Nucleus accumbens (tissue), 56 donors: Measurements from ENCODE around the gene TMEM161A.
"Not testable (repeated sequence)": the region's sequence is repeated elsewhere in the genome, so short reads cannot be mapped to it uniquely, and the experiment has no call there.

Source experiments
- DNase-seq, 56 donors: peaks; one replicate each; lab custom pipeline; 2025; lab: John Stamatoyannopoulos, UW

The TMEM161A gene

DNA sequence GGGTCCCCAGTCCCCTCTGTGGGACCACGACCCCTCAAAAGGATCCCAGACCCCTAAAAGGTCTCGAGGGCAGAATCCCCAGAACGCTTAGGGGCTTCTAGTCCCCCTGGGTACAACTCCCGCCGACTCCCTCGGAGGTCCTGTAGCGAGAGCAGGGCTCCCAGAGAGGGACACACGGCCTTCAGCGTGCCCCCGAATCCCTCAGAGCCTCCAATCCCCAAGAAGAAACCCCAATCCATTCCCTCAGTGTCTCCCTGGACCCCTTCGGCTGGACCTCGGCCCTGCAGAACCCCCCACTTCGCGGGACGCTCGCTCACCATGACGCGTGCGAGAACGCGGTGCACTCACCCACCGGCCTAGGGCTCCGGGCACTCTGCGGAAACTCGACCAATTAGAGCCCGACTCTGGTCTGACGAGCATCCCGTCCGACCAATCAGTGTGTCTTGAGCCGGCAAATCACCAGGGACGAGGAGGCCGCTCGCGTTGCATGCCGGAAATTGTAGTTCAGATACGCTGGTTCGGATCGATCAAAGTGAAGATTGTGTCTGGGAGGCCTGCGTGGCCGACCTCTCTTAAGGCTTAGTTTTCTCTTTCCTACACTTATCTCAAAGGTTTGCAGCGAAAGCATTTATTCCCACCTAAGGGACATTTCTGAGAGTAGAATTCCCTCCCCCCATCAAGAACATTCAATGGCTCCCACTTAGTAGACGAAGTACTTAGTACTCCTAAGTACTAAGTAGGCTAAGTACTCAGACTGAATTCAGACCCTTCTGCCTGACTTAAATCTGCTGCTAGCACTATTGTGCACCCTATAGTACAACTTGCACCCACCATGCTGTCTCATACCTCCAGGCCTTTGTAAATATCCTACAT lies at the start of gene TMEM161A:
TSS of gene TMEM161A (minus strand) at position 370 of the 873 bp plus-strand sequence. CDS start at position 320, 50 bp downstream.
- DNase-seq = peak; percentile 66 to 98 (median 93)

GRCh38 chr19:19186742-19187141 lies 48.5 kb upstream of the TMEM161A start:
- no peak for DNase-seq

DNA sequence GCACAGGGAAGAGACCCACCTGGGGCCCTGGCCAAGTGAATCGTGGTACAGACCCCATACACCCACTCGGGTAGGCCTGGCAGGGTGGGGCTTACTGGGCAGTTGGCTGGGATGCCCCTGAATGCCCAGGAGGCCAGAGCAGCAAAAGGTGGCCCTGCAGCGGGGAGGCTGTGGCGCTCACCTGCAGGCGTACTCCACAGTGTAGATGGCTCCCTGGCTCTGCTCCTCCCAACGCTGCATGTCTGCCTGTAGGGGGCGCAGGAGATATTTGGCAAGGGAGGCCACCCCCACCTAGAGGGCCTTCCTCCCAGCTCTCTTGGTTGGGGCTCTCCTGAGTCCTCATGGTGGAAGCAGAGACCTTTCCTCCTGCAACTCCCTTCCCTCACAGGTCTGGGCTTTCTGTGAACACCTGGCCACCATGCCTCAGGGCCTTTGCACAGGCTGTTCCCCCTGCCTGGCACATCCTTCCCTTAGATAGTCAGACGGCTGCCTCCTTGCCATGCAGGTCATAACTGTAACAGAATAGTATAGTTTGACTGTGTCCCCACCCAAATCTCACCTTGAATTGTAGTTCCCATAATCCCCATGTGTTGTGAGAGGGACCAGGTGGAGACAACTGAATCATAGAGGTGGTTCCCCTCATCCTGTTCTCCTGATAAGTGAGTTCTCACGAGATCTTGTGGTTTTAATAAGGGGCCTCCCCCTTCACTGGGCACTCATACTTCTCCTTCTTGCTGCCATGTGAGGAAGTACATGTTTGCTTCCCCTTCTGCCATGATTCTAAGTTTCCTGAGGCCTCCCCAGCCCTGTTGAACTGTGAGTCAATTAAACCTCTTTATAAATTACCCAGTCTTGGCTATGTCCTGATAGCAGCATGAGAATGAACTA lies 47.8 kb upstream of the TMEM161A start:
- peak in 11 of 56 donors; percentile 1 to 35 (median 7) for DNase-seq

- DNase-seq = no peak
Measured at GRCh38 chr19:19181488-19181998, 43.3 kb upstream of the TMEM161A start.

DNA sequence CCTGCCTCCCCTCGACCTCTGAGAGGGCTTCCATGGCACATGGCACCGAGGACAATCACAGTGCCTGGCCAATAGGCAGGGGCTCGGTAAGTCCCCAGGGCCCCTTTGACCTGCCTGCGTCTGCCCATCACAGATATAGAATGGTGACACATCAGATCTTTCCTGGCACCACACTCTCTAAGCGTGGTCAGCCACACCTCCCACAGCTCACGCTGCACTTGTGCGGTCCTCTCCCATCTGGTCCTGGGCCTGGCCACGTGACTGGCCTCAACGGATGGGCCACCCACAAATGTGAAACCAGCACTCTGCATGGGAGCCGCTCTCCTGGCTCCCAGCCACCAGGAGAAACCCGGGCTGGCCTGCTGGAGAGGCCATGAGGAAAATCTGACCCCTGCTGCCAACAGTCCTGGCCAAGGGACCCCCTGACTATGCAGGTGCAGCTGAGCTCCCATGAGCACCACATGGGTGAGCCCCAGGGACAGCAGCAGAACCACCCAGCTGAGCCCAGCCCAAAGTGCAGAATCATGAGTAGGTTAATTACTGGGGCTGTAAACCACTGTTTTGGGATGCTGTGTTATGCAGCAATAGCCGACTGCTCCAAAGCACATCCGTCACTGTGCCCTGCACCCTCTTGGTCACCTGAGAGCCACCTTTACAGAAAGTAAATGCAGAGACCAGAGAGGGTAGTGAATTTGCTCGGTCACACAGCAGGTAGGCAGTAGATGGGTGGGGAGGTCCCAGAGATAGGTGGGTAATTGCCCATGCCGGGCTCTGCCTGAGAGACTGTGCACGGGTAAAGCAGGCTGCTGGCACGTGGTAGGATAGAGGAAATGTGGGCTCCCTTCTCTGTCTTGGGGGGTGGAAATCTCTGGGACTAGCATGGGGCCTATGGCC lies 41.5 kb upstream of the TMEM161A start:
- no peak for DNase-seq

GRCh38 chr19:19176950-19177349 lies 38.7 kb upstream of the TMEM161A start:
- no peak for DNase-seq

- DNase-seq = not testable (repeated sequence)
Measured at GRCh38 chr19:19173243-19173642, 35.0 kb upstream of the TMEM161A start.

DNA sequence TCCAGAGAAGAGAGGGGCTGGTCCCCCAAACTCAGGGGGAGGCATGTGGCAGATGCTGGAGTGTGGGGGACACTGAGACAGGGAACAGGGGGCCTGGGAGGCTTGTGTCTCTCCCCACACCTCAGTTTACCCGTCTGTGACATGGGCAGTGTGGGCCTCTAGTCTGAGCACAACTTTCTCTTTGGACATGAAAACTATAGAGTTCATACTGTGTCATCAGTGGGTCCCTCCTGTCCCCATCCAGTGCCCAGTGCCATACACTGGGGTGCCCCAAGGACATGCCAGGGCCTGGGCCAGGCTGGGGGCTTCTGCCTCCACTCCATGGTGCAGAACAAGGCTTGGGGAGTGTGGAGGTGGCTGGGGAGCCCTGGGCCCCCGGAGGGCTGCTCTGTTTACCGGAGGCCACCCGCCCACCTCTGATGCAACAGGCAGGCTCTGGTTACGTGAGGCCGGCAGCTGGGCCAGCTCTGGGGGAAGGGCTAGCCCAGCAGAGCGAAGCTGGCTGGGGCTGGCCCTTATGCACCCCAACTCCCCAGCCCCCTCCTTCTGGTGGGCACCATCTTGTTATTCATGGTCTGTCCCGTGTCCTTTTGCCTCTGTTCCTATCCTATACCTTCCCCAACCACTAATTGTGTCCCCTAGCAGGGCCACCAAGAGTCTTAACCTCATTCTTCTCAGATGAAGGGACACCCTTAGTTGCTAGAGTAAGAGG lies 33.7 kb upstream of the TMEM161A start:
- DNase-seq = no peak

DNA sequence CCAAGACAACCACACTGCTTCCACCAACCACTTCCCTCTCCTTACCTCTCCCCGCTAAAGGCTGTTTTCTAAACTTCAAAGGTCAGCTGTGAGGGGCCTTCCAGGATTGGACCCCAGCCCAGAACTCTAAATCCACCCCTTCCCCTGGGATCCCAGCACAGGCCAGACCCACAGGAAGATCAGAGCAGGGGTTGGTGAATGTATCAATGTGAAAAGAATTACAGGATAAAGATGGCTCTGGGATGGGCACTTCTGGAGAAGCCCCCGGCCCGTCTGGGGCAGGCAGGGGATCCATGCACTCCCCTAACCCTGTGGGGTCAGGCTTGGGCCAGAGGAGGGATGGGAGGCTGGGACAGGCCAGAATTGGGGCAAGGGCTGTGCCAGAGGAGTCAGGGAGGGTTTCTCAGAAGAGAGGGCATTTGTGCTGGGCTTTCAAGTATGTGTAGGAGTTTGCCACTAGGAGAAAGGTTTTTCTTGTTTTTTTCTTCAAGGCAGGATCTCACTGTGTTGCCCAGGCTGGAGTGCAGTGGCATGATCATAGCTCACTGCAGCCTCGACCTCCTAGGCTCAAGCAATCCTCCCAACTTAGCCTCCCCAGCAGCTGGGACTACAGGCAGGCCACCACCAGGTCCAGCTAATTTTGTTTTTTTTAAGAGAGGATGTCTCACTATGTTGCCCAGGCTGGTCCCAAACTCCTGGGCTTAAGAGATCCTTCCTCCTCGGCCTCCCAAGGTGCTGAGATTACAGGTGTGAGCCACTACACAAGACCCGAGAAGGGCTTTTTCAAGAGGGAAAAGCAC lies 32.8 kb upstream of the TMEM161A start:
- no peak for DNase-seq

DNA sequence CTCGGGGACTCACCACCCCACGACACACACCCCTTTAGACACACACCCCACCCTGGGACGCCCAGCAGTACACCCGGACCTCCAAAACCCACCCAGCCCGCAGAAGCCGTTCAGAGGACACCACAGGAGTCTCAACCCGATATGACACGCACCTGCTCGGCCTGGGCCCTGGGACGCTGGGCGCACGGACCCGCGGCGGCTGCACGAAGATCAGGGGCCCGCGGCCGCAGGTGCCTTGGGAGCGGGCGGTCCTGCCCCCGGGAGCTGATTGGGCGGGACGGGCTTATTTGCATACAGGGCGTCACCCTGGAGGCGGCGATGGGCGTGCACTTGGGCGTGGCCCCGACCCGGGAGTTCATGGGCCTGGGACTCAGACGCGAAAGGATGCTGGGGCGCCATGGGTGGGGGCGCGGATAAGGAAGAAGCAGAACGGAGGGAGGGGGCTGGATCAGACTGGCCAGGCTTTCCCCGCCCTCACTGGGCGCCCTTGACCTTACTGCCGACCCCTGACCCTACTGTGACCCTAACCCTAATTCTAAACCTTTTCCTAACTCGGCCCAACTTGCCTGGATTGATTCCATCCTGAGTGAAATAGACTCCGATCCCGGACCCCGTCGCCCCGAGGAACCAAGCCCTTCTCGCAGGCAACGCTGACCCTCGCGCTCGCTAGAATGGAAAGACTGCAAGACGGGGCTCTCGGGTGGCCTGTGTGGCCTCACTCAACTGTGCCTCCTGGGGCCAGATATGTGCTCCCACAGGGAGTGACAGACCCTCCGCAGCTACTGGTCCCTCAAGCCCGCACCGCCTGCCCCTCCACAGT lies 32.0 kb upstream of the TMEM161A start, which contains the start of gene MEF2B:
TSS of gene MEF2B (minus strand) at position 211 of the 820 bp plus-strand sequence. CDS start 19,528 bp downstream, outside the sequence.
- peak in 41 of 56 donors; percentile 1 to 84 (median 34) for DNase-seq

GRCh38 chr19:19169236-19170052 lies 31.2 kb upstream of the TMEM161A start:
- no peak for DNase-seq

- DNase-seq = no peak
Measured at GRCh38 chr19:19167612-19168011, 29.3 kb upstream of the TMEM161A start.

DNA sequence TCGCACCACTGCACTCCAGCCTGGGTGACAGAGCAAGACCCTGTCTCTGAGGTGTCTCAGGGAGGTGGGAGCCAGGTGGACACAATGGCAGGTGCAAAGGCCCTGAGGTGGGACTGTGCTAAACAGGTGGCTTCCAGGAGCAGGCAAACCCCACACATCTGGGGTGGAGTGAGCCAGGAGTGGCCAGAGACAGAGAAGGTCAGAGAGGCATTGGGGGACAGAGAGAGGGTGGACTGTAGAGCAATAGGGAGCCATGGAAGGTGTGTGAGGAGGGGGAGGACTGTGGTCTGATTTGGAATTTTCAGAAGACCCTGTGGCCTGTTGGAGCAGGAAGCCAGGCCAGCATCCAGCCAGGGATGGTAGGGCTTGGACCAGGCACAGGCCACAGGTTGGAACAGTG lies 27.1 kb upstream of the TMEM161A start:
- DNase-seq = no peak

DNA sequence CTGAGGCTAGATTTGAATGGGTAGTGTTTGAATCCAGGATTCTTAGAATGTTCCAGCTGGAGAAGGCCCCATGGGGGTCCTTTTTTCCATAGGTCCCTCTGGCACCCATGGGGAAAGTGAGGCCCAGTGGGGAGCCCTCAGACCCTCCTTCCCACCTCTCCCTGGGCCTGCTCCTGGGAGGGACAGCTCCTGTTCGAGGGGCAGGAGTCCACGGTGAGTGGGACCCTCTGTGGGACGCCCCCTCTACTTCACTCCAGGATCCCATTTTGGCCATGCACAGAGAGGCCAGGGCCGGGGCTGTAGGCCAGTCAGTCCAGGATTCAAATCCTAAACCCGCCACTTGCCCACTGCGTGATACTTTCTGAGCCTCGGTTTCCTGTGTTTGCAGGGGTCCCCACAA lies 24.2 kb upstream of the TMEM161A start:
- DNase-seq = no peak

DNA sequence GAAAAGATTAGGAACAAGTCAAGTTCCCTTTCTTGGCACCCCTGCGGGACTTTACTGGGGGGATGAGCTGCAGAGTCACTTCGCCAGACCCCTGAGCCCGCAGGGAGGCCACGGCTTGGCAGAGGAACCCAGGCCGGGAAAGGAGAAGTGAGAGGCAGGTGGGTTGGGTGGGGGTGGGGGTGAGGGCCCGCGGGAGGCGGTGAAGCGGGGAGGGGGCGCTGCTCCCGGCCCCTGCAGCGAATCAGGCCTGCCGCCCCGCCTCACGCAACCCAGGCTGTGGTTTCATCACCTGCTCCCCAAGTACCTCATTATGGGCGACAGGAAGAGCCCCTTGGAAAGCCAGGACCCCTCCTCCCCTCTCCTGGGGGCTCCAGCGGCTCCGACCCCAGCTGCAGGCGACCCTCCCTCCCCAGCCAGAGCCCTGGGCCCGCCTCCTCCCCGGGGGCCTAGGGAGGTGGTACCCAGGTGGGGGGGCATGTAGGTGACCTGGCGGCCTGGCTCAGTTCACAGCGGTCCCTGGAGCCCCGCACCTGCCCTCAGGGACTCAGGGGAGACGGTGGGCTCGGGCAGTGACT lies 22.3 kb upstream of the TMEM161A start:
- no peak for DNase-seq

DNA sequence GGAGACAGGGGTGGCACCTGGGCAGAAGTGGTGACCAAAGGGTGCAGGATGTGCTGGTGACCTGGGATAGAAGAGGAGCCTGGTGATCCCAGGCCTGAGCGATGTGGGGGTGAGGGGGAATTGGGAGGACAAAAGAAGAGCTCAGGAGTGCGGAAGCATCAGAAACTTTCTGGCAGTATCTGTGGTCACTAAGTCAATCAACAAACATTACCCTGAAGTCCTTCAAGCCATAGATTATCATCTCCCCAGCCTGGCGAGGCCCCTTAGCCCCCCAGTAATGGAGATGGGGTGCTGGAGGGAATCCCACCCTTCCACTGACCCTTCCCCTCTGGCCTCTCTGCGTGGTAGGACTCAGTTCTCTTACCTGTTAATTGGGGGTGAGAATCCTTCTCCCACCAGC lies 21.3 kb upstream of the TMEM161A start:
- DNase-seq = no peak
